Measurements from ENCODE around the gene GPX1.
"Not testable (repeated sequence)": the region's sequence is repeated elsewhere in the genome, so short reads cannot be mapped to it uniquely, and the experiment has no call there.

The GPX1 gene

GRCh38 chr3:49358217-49358883, at the start of gene GPX1:
GPX1 (minus strand) TSS chr3:49358353; CDS start chr3:49358278, 75 bp downstream.
- no peak for TF ChIP-seq CTCF (IDR thresholded peaks at IDR 0.05; ENCODE audit: control insufficient read depth, insufficient read depth, low read depth, low read length, missing control alignments)
- peak; percentile 80 for DNase-seq (ENCODE audit: low read depth)
- peak within 1 kb of the TSS; percentile 68 for H3K4me3 ChIP-seq (ENCODE audit: control insufficient read depth, low read depth, low read length)

GRCh38 chr3:49406571-49407565, 48.7 kb upstream of the GPX1 start:
- no peak overlapping the region for H3K4me3 ChIP-seq (ENCODE audit: control insufficient read depth, low read depth, low read length)
- no peak for DNase-seq (ENCODE audit: low read depth)
- TF ChIP-seq CTCF (IDR thresholded peaks at IDR 0.05; ENCODE audit: control insufficient read depth, insufficient read depth, low read depth, low read length, missing control alignments) = no peak

GRCh38 chr3:49405570-49405969, 47.4 kb upstream of the GPX1 start:
- H3K4me3 ChIP-seq (ENCODE audit: control insufficient read depth, low read depth, low read length); DNase-seq (ENCODE audit: low read depth): not testable (repeated sequence)

- no peak overlapping the region for H3K4me3 ChIP-seq (ENCODE audit: control insufficient read depth, low read depth, low read length)
- TF ChIP-seq CTCF (IDR thresholded peaks at IDR 0.05; ENCODE audit: control insufficient read depth, insufficient read depth, low read depth, low read length, missing control alignments) = no peak
- DNase-seq (ENCODE audit: low read depth) = no peak
Observed at GRCh38 chr3:49403891-49404290, 45.7 kb upstream of the GPX1 start.

- no peak overlapping the region for H3K4me3 ChIP-seq (ENCODE audit: control insufficient read depth, low read depth, low read length)
- no peak for TF ChIP-seq CTCF (IDR thresholded peaks at IDR 0.05; ENCODE audit: control insufficient read depth, insufficient read depth, low read depth, low read length, missing control alignments)
- DNase-seq (ENCODE audit: low read depth) = no peak
Observed at GRCh38 chr3:49401766-49402165, 43.6 kb upstream of the GPX1 start.

- DNase-seq (ENCODE audit: low read depth) = no peak
- no peak overlapping the region for H3K4me3 ChIP-seq (ENCODE audit: control insufficient read depth, low read depth, low read length)
- TF ChIP-seq CTCF (IDR thresholded peaks at IDR 0.05; ENCODE audit: control insufficient read depth, insufficient read depth, low read depth, low read length, missing control alignments) = no peak
Observed at GRCh38 chr3:49399461-49399860, 41.3 kb upstream of the GPX1 start.

- DNase-seq (ENCODE audit: low read depth) = no peak
- H3K4me3 ChIP-seq (ENCODE audit: control insufficient read depth, low read depth, low read length) = no peak overlapping the region
- TF ChIP-seq CTCF (IDR thresholded peaks at IDR 0.05; ENCODE audit: control insufficient read depth, insufficient read depth, low read depth, low read length, missing control alignments) = no peak
Observed at GRCh38 chr3:49397470-49397869, 39.3 kb upstream of the GPX1 start.

GRCh38 chr3:49391310-49391709, 33.2 kb upstream of the GPX1 start:
- H3K4me3 ChIP-seq (ENCODE audit: control insufficient read depth, low read depth, low read length); DNase-seq (ENCODE audit: low read depth): not testable (repeated sequence)
